BLaER1 (cell line): ENCODE measurements around the gene SORCS1.
"Not testable (repeated sequence)": the region's sequence is repeated elsewhere in the genome, so short reads cannot be mapped to it uniquely, and the experiment has no call there.

Experiments
- H3K27ac ChIP-seq: shearing (Covaris generic); formaldehyde crosslinking; 2 replicates; pipeline ENCODE4 v1.8.1; 2022
- H3K27me3 ChIP-seq: shearing (Covaris generic); formaldehyde crosslinking; 2 replicates; pipeline ENCODE4 v1.8.1; 2022
- H3K36me3 ChIP-seq: shearing (Covaris generic); formaldehyde crosslinking; 2 replicates; pipeline ENCODE4 v1.8.1; 2022
- H3K4me1 ChIP-seq: shearing (Covaris generic); formaldehyde crosslinking; 2 replicates; pipeline ENCODE4 v1.8.1; 2022
- H3K4me2 ChIP-seq: shearing (Covaris generic); formaldehyde crosslinking; 2 replicates; pipeline ENCODE4 v1.8.1; 2022
- H3K4me3 ChIP-seq: shearing (Covaris generic); formaldehyde crosslinking; 2 replicates; pipeline ENCODE4 v1.8.1; 2022
- H3K9ac ChIP-seq: shearing (Covaris generic); formaldehyde crosslinking; 2 replicates; pipeline ENCODE4 v1.8.1; 2022
- H3K9me3 ChIP-seq: shearing (Covaris generic); formaldehyde crosslinking; 2 replicates; pipeline ENCODE4 v1.8.1; 2022
- H4K20me1 ChIP-seq: shearing (Covaris generic); formaldehyde crosslinking; 2 replicates; pipeline ENCODE4 v1.8.1; 2022
- Cebpa-rat ChIP-seq: shearing (Covaris generic); IDR thresholded peaks from 2 replicates; pipeline ENCODE4 v1.8.1; 2022

The SORCS1 gene

DNA sequence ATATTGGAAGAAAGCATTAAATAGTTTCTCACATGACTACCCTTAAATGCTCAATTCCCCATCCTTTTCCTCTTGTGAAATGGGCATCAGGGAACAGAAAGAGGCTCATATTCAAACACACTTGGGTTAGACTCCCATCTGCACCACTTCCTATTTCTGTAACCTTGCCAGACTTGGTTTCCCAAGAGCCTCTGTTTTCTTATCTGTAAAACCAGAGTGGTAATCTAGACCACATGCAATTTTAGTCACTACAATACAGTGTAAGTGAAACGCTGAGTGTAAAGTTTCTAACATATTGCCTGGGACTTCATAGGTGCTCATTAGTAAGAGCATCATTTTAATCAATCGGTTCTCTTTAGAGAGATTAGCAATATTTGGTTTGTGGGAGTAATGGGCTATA, 136.3 kb downstream of the SORCS1 start:
- Histone ChIP-seq H3K4me3 (no peak overlapping the region), H3K9me3 (no peaks in the 10 kb centered on the region), H3K27ac (no peak overlapping the region), H3K9ac (no peak overlapping the region), H3K4me1 (no peaks in the 10 kb centered on the region; the same call in 1 of the 2 replicates), H4K20me1 (no peaks in the 10 kb centered on the region), H3K36me3 (no peaks in the 10 kb centered on the region), H3K27me3 (no peaks in the 10 kb centered on the region), H3K4me2 (no peak overlapping the region)
- TF ChIP-seq Cebpa-rat: no peak

DNA sequence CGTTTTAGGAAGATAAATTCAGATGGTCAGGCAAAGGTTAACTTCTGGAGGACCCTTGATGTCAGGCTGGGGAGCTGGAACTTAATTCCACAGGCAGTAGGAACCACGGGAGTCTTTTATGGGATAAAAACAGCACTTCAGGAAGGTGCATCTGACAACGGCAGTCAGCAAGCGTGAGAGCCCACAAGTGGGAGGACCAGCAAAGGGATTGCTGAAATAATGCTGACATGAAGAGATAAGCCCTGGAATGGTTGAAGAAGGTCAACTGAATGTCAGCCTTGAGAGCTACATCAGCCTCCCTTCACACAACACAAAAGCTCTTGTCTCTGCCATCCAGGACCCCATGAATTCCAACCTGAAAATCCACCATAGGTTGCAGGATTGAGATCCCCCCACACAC, 138.8 kb downstream of the SORCS1 start:
- Histone ChIP-seq H3K36me3 (no peaks in the 10 kb centered on the region), H3K27ac (no peak overlapping the region), H3K4me3 (no peak overlapping the region), H3K9me3 (no peaks in the 10 kb centered on the region), H3K4me2 (no peak overlapping the region), H4K20me1 (no peaks in the 10 kb centered on the region), H3K27me3 (no peaks in the 10 kb centered on the region), H3K9ac (no peak overlapping the region), H3K4me1 (no peaks in the 10 kb centered on the region)
- no peak for TF ChIP-seq Cebpa-rat

DNA sequence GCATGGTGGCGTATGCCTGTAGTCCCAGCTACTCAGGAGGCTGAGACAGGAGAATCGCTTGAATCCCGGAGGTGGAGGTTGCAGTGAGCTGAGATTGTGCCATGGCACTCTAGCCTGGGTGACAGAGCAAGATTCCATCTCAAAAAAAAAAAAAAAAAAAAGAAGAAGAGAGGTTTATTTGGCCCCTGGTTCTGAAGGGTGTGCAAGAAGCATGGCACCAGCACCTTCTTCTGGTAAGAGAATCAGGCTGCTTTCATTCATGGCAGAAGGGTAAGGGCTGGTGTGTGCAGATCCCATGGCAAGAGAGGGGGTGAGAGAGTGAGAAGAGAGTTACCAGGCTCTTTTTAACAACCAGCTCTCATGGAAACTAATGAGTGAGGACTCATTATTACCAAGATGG, 140.5 kb downstream of the SORCS1 start:
- not testable (repeated sequence) for H3K9me3 ChIP-seq, H3K4me1 ChIP-seq, H3K4me3 ChIP-seq, H3K9ac ChIP-seq, H3K27ac ChIP-seq, H3K4me2 ChIP-seq, H3K36me3 ChIP-seq, H4K20me1 ChIP-seq, H3K27me3 ChIP-seq

DNA sequence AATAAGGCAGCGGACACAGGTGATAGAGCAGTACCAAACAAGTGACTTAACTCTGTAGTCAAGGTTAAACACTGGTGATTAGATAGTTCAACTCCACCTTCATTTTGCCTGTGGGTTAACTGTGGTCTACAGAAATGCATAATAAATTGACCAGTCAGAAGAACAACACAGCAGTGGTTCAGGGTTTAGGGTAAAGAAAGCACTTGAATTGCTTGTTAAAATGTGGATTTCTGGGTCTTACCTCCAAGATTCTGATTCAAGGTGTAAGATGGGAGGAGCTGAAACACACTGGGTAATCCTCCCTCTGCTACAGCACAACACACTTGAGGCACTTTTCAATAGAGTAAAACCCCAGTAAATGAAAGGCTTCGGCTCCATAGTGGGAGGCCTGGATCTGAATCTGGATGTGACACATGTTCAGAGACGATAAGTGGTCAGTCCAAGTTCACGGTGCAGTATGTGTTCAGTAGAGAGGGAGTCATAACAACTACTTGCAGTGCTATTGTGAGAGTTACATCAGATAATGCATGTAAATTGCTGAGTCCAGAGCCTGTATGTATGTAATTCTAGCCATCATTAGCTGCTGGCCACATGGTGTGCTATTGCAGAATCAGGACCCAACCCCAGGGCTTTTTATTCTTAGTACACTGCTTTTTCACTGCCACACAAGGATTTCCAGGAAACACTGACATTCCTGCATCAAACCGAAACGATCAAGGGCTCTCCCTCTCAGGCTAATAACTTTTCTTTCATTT, 141.7 kb downstream of the SORCS1 start:
- Histone ChIP-seq H3K27ac (no peak overlapping the region), H3K4me2 (no peak overlapping the region), H3K9ac (no peak overlapping the region), H4K20me1 (no peaks in the 10 kb centered on the region), H3K36me3 (no peaks in the 10 kb centered on the region), H3K27me3 (no peaks in the 10 kb centered on the region), H3K4me3 (no peak overlapping the region), H3K4me1 (no peaks in the 10 kb centered on the region), H3K9me3 (no peaks in the 10 kb centered on the region)
- no peak for TF ChIP-seq Cebpa-rat

DNA sequence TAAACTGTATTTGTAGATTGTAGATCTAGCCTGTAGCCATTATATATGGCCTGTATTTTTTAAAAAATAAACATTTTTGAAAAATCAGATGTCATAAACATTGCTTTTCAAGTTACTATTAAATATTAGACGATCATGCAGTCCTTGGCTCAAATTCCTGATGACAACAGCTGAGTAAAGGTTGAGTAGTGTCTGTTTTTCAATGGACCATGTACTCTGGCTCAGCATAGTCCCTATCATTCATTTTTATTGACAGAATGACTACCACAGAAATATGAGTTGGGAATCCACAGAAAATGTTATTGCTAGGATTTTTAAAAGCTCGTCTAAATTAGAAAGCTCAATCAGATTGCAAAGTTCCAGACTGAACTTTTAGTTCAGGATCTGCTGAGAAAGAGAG, 145.4 kb downstream of the SORCS1 start:
- no peaks in the 10 kb centered on the region for H3K27me3 ChIP-seq
- H4K20me1 ChIP-seq: no peaks in the 10 kb centered on the region
- H3K36me3 ChIP-seq: no peaks in the 10 kb centered on the region
- no peaks in the 10 kb centered on the region for H3K9me3 ChIP-seq
- TF ChIP-seq Cebpa-rat: no peak
- H3K27ac ChIP-seq: no peak overlapping the region
- H3K4me3 ChIP-seq: no peak overlapping the region
- no peak overlapping the region for H3K9ac ChIP-seq
- H3K4me1 ChIP-seq: no peaks in the 10 kb centered on the region
- no peak overlapping the region for H3K4me2 ChIP-seq

DNA sequence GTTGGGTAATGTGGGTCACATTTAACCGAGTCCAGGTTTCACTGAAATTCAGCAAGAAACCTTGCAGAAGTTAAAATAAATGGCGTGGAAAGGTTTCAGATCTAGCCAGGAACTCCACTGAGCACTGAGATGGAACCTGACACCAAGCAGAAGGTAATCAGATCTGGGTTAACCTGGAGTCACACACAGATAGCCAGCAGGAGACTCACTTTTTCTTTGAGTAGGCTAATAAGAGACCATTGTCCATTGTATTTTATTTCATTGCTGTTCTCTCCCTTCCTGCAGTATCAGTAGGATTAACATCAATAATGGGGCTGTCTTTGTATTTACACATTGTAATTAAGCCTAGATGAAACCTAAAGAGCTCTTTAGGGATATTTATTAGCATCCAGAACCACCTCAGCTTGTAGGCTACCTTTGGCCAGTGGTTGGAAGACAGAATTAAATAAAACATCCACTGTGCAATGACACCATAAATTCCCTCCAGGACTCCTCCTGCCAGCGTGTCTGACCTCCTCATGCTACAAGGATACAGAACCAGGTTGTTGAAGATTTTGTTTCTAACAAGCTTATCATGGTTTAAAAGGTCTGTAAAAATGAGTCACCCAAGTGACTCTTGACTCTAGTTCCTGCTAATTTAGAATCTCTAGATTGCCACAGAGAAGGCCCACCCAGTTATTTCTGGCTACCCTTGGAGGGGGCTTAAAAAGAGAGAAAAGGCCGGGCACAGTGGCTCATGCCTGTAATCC, 151.1 kb downstream of the SORCS1 start:
- H3K4me3 ChIP-seq: no peak overlapping the region
- H4K20me1 ChIP-seq: no peaks in the 10 kb centered on the region
- no peaks in the 10 kb centered on the region for H3K27me3 ChIP-seq
- no peak overlapping the region for H3K9ac ChIP-seq
- TF ChIP-seq Cebpa-rat: no peak
- no peaks in the 10 kb centered on the region for H3K9me3 ChIP-seq
- no peaks in the 10 kb centered on the region for H3K36me3 ChIP-seq
- no peak overlapping the region for H3K4me2 ChIP-seq
- H3K4me1 ChIP-seq: peaks cover 23% of the 10 kb centered on the region
- H3K27ac ChIP-seq: no peak overlapping the region

DNA sequence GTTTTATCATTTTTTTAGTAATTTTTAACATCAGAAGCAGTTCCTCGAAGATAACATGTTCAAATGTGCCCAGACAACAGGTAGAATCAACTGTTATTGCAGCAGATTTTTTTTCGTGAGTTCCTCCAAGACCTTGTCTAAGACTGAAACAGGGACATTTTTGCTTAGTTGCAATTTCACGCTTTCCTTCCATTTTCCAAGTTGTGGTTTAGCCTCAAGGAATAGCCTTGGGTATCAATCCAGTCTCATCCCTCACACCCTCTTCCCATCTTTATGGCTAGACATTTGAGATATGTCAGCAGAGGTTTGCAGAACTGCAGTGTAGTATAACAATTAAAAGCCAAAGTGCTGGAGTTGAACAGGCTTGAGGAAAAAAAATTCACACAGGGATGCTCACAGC, 152.5 kb downstream of the SORCS1 start:
- H3K9ac ChIP-seq: no peak overlapping the region
- H3K4me2 ChIP-seq: no peak overlapping the region
- H3K27me3 ChIP-seq: no peaks in the 10 kb centered on the region
- no peaks in the 10 kb centered on the region for H4K20me1 ChIP-seq
- no peaks in the 10 kb centered on the region for H3K36me3 ChIP-seq
- no peak overlapping the region for H3K4me3 ChIP-seq
- peaks cover 23% of the 10 kb centered on the region for H3K4me1 ChIP-seq
- no peaks in the 10 kb centered on the region for H3K9me3 ChIP-seq
- no peak overlapping the region for H3K27ac ChIP-seq
- TF ChIP-seq Cebpa-rat: no peak

DNA sequence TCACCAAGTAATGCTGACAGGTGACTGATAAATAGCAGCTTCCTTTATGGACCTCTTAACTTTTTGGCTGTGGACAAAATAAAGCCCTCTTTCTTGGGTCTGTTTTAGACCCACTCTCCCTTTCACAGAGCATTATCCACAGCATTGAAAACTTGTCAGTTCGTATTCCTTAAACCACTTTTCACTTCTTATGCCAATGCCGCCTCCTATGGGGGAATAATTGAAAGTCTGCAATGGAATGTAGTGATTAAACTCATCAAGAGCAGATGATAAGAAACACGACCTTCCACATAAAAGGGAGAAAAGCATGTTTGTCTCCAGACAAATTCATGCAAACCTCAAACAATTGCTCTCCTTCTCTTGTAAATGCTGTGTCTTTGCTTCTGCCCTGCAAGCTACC, 153.4 kb downstream of the SORCS1 start:
- no peak for TF ChIP-seq Cebpa-rat
- Histone ChIP-seq H3K4me3 (no peak overlapping the region), H3K4me2 (no peak overlapping the region), H3K27me3 (no peaks in the 10 kb centered on the region), H4K20me1 (no peaks in the 10 kb centered on the region), H3K9me3 (no peaks in the 10 kb centered on the region), H3K4me1 (peaks cover 23% of the 10 kb centered on the region), H3K36me3 (no peaks in the 10 kb centered on the region), H3K27ac (no peak overlapping the region), H3K9ac (no peak overlapping the region)

DNA sequence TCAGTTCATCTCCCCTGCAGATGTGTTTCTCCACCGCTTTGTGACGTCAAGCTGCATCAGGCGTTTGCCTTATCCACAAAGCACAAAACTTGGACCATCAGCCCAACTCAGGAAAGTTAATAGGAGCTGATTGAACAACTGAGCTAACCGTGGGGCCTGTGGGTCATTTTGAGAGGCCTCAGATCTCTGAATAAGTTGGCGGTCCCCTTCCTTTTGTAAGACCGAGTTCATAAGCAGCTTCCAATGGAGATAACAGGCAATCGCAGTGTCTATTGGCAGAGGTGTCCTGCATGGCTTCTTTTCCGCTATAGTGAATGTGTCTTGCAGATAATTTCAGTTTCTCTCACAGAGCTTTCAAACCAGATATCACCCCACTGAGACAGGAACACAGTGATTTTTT, 154.0 kb downstream of the SORCS1 start:
- no peak for TF ChIP-seq Cebpa-rat
- no peaks in the 10 kb centered on the region for H3K9me3 ChIP-seq
- H3K4me3 ChIP-seq: no peak overlapping the region
- H3K36me3 ChIP-seq: no peaks in the 10 kb centered on the region
- no peaks in the 10 kb centered on the region for H4K20me1 ChIP-seq
- no peak overlapping the region for H3K9ac ChIP-seq
- peak overlapping the region; percentile 30; the same call in 1 of the 2 replicates for H3K27ac ChIP-seq
- peaks cover 23% of the 10 kb centered on the region for H3K4me1 ChIP-seq
- no peaks in the 10 kb centered on the region for H3K27me3 ChIP-seq
- peak overlapping the region; percentile 53 for H3K4me2 ChIP-seq

DNA sequence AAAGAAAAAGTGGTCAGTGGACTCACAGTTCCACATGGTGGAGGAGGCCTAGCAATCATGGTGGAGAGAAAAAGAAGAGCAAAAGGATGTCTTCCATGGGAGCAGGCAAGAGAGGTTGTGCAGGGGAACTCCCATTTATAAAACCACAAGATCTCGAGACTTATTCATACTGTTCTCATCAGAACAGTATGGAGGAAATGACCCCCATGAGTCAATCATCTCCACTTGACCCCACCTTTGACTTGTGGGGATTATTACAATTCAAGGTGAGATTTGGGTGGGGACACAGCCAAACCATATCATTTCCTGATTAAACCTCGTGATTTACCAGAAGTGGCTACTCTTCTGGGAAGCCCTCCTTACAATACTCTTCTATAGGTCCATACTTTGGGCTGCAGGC, 160.1 kb downstream of the SORCS1 start:
- Histone ChIP-seq H3K4me2 (no peak overlapping the region), H3K4me1 (peaks cover 9% of the 10 kb centered on the region; the same call in 1 of the 2 replicates), H4K20me1 (no peaks in the 10 kb centered on the region), H3K9ac (no peak overlapping the region), H3K36me3 (no peaks in the 10 kb centered on the region), H3K27ac (no peak overlapping the region), H3K9me3 (peaks cover 3% of the 10 kb centered on the region; the same call in 1 of the 2 replicates), H3K4me3 (no peak overlapping the region), H3K27me3 (no peaks in the 10 kb centered on the region)
- TF ChIP-seq Cebpa-rat: no peak
